Endothelial cell (in vitro differentiated cells): ENCODE measurements around the gene ELOVL6. TPM values are rescaled to one million over a fixed set of nuclear protein-coding genes. Genes with fewer than 3 reads are reported as not detected.

ENCODE experiments used
- DNase-seq: peaks from one replicate; pipeline ENCODE4 v3.0.0; 2021; ENCODE audit warnings: low spot score
- H3K27ac Mint-ChIP-seq: one replicate; pipeline ENCODE4 v1.8.0; 2021; ENCODE audit warnings: mixed read lengths, inconsistent platforms; ENCODE audit not compliant: unreplicated experiment
- H3K27me3 Mint-ChIP-seq: one replicate; pipeline ENCODE4 v1.8.0; 2021; ENCODE audit warnings: mild to moderate bottlenecking, moderate library complexity, mixed read lengths, inconsistent platforms; ENCODE audit not compliant: unreplicated experiment
- H3K36me3 Mint-ChIP-seq: one replicate; pipeline ENCODE4 v1.8.0; 2021; ENCODE audit warnings: mild to moderate bottlenecking, low read depth, mixed read lengths, inconsistent platforms; ENCODE audit not compliant: unreplicated experiment
- H3K4me1 Mint-ChIP-seq: one replicate; pipeline ENCODE4 v1.8.0; 2021; ENCODE audit warnings: mild to moderate bottlenecking, mixed read lengths, inconsistent platforms; ENCODE audit not compliant: unreplicated experiment
- H3K4me3 Mint-ChIP-seq: one replicate; pipeline ENCODE4 v1.8.0; 2021; ENCODE audit warnings: mild to moderate bottlenecking, mixed read lengths, inconsistent platforms; ENCODE audit not compliant: unreplicated experiment
- H3K9me3 Mint-ChIP-seq: one replicate; pipeline ENCODE4 v1.8.0; 2021; ENCODE audit warnings: mixed read lengths, inconsistent platforms; ENCODE audit not compliant: unreplicated experiment
- long read RNA-seq: library from polyadenylated mRNA; unstranded; transcript quantifications from one replicate; pipeline ENCODE4 v2.0.0, GENCODE V29; 2020; ENCODE audit not compliant: unreplicated experiment
- total RNA-seq: library from RNA; stranded (reverse); fragmentation: NEBNext Ultra II Directional; extraction: Animal tissue kit (Norgen Biotek cat#: 25700); gene quantifications from one replicate; pipeline ENCODE4 v1.2.1, GENCODE V29; 2021; ENCODE audit not compliant: unreplicated experiment
- TF ChIP-seq, protein P1 (sequence below): fragments of 200-600 bp; sonication (generic); IDR thresholded peaks from one replicate; pipeline ENCODE4 v1.5.0; 2021; ENCODE audit warnings: antibody characterized with exemption; ENCODE audit not compliant: unreplicated experiment

Gene ELOVL6, protein sequence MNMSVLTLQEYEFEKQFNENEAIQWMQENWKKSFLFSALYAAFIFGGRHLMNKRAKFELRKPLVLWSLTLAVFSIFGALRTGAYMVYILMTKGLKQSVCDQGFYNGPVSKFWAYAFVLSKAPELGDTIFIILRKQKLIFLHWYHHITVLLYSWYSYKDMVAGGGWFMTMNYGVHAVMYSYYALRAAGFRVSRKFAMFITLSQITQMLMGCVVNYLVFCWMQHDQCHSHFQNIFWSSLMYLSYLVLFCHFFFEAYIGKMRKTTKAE
- 31.0 TPM for total RNA-seq
- long read RNA-seq, partial matches to known transcripts: 0 of 12 reads
- long read RNA-seq, other reads (novel, unspliced or antisense): 8 of 12 reads

DNA sequence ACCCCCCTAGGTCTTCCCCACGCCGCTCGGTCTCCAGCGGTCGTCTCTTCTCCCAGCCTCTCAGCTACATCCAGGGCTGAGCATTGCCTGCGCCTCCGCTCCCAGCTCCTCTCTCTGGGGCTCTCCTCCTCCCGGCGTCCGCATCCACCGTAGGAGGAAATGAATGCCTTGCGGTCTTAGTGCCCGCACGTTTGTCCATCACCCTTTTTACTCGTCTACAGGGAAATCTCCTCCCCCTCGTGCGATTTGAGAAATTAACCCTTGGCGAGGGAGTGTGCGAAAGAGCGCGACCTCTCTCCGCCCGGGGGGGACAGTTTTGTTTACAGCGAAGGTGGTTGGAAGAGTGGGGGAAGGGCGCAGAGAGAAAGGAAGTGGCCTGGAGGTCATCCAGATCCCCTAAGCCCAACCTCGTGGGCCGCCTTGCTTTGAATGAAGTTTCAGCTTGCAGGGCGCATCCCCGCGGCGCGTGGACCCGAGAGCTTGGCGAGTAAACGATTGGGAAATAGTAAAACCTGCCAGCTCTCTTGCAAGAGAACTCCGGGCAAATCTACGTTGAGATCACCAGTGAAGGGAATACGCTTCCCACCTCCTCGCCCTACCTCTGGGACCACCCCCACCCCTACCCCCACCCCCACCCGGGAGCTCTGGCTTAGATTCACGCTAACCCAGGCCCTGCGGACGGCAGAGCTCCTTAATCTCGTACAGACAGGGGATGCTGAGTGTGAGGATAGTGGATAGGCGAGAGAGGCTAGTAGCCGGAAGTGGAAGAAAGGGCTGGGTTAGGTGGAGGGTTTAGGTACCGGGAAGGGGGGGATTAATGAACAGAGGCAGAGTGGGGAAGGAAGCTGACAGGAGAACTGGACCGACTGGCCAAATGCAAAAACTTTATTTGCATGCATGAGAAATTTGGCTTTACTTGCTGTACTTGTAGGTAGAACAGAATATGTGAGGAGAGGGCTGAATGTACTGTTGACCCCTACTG lies at the start of gene ELOVL6:
ELOVL6 (minus strand) TSS at position 181 of the 982 bp plus-strand sequence. CDS start 280 bp downstream, outside the sequence.
- Mint-ChIP-seq H3K27ac (peak within 1 kb of the TSS; percentile 86), H3K36me3 (peaks cover 4% of the 10 kb centered on the region), H3K4me3 (peak within 1 kb of the TSS; percentile 99), H3K9me3 (no peaks in the 10 kb centered on the region), H3K4me1 (peaks cover 14% of the 10 kb centered on the region), H3K27me3 (peaks cover 12% of the 10 kb centered on the region)
- TF ChIP-seq, protein P1, sequence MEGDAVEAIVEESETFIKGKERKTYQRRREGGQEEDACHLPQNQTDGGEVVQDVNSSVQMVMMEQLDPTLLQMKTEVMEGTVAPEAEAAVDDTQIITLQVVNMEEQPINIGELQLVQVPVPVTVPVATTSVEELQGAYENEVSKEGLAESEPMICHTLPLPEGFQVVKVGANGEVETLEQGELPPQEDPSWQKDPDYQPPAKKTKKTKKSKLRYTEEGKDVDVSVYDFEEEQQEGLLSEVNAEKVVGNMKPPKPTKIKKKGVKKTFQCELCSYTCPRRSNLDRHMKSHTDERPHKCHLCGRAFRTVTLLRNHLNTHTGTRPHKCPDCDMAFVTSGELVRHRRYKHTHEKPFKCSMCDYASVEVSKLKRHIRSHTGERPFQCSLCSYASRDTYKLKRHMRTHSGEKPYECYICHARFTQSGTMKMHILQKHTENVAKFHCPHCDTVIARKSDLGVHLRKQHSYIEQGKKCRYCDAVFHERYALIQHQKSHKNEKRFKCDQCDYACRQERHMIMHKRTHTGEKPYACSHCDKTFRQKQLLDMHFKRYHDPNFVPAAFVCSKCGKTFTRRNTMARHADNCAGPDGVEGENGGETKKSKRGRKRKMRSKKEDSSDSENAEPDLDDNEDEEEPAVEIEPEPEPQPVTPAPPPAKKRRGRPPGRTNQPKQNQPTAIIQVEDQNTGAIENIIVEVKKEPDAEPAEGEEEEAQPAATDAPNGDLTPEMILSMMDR: no peak
- DNase-seq: peak; percentile 63

- Mint-ChIP-seq H3K4me3 (no peak overlapping the region), H3K27me3 (no peaks in the 10 kb centered on the region), H3K9me3 (no peaks in the 10 kb centered on the region), H3K27ac (no peak overlapping the region), H3K36me3 (no peaks in the 10 kb centered on the region), H3K4me1 (no peaks in the 10 kb centered on the region)
- TF ChIP-seq, protein P1: no peak
- DNase-seq: no peak
These were observed 49.7 kb upstream of the ELOVL6 start for GRCh38 chr4:110248100-110248499.

DNA sequence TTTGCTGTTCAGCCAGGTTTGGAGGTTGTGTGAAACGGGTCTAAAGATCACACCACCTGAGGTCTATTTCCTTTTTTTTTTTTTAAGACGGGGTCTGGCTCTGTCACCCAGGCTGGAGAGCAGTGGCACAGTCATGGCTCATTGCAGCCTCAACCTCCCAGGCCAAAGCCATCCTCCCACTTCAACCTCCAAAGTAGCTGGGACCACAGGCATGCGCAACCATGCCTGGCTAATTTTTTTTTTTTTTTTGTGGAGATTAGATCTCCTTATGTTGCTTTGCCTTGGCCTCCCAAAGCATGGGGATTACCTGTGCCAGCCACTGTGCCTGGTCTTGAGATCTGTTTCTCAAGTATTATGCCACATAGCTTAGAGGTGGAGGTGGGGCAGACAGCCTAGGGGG lies 49.2 kb upstream of the ELOVL6 start:
- H3K36me3 Mint-ChIP-seq: no peaks in the 10 kb centered on the region
- DNase-seq: no peak
- H3K4me3 Mint-ChIP-seq: no peak overlapping the region
- no peak overlapping the region for H3K27ac Mint-ChIP-seq
- H3K4me1 Mint-ChIP-seq: no peaks in the 10 kb centered on the region
- TF ChIP-seq, protein P1: no peak
- no peaks in the 10 kb centered on the region for H3K27me3 Mint-ChIP-seq
- no peaks in the 10 kb centered on the region for H3K9me3 Mint-ChIP-seq

DNA sequence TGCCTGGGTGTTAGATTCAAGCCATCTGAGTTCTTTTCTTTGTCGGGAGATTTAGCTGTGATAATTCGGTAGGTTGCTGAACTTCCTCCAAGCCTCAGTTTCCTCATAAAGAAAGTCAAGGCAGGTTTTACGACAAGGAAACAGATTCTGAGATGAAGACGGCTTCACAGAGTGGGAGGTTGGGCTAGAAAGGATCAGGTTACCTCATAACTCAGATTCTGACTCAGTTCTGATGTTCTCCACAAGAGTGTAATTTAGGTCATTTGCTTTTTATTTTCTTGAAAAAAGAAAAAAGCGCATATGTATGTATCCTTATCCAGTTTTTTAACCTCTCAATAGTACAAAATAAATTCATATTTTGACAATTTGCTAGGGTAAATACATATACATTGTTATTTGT lies 47.2 kb upstream of the ELOVL6 start:
- Mint-ChIP-seq H3K27ac (no peak overlapping the region), H3K36me3 (no peaks in the 10 kb centered on the region), H3K4me3 (no peak overlapping the region), H3K27me3 (no peaks in the 10 kb centered on the region), H3K9me3 (no peaks in the 10 kb centered on the region), H3K4me1 (no peaks in the 10 kb centered on the region)
- TF ChIP-seq, protein P1: no peak
- no peak for DNase-seq
